Right lobe of liver (tissue), 4 donors: ENCODE data around the gene FIGN.

Experiments used
- POLR2A ChIP-seq: fragments of 450-650 bp; IDR thresholded peaks from one replicate; pipeline ENCODE4 v1.6.1; 2017; ENCODE audit warnings: antibody characterized with exemption, mild to moderate bottlenecking
- TF ChIP-seq, protein P1 (sequence below), 4 donors: fragments of 200-600 bp in 3 of 4; fragments of 450-650 bp in 1 of 4; IDR thresholded peaks; one replicate each; pipeline versions ENCODE4 v1.5.1 to v1.8.0; 2016 to 2022; ENCODE audit warnings: antibody characterized with exemption in 4 of 4, mild to moderate bottlenecking in 2 of 4
- donor health status: DM: no; HTN: no; CAD: no.
- donor health status: DM: no; HTN: no; CAD: no.
- donor health status: DM: no; HTN: yes; CAD: no.

DNA sequence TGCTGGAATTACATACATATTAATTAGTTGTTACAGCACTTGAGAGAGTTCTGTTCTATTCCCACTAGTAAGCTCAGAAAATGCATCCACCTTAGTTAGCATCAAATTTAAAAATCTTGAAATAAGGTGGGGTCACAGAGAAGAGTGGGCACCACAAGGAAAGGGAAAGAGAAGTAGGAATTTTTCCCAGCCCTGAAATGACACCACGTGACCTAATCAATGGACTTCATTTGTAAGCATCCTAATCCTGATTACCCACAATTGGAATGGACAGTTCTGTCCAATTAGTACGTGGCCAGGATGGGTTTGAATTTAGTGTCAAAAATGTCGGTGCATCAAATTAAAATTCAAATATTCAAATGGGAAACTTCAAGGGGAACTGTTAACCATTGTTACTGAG is 186.8 kb downstream of the FIGN start:
- TF ChIP-seq, protein P1, sequence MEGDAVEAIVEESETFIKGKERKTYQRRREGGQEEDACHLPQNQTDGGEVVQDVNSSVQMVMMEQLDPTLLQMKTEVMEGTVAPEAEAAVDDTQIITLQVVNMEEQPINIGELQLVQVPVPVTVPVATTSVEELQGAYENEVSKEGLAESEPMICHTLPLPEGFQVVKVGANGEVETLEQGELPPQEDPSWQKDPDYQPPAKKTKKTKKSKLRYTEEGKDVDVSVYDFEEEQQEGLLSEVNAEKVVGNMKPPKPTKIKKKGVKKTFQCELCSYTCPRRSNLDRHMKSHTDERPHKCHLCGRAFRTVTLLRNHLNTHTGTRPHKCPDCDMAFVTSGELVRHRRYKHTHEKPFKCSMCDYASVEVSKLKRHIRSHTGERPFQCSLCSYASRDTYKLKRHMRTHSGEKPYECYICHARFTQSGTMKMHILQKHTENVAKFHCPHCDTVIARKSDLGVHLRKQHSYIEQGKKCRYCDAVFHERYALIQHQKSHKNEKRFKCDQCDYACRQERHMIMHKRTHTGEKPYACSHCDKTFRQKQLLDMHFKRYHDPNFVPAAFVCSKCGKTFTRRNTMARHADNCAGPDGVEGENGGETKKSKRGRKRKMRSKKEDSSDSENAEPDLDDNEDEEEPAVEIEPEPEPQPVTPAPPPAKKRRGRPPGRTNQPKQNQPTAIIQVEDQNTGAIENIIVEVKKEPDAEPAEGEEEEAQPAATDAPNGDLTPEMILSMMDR (IDR thresholded peaks at IDR 0.05): no peak
- TF ChIP-seq POLR2A: no peak
